Kidney (tissue), 14 donors: ENCODE results near the gene UPB1. TPM values are rescaled to one million over a fixed set of nuclear protein-coding genes. Genes with fewer than 3 reads are reported as not detected.
A peak's percentile ranks its signal among the peaks of the same experiment; 100 is the strongest.

ENCODE experiments used
- DNase-seq, 5 donors: peaks; one replicate each; pipeline ENCODE4 v3.0.0-alpha.2; 2013 to 2020
- FAIRE-seq: peaks from 2 replicates; lab custom pipeline; 2012; peaks lifted over from hg19 to GRCh38; lab: Jason Lieb, UNC
- H3K27ac ChIP-seq, 2 donors: one replicate each; pipeline ENCODE4 v1.7.0; 2013; ENCODE audit warnings: low read depth in 2 of 2, low read length in 2 of 2, inconsistent platforms in 1 of 2
- H3K27me3 ChIP-seq: one replicate; pipeline ENCODE4 v1.7.1; 2013; ENCODE audit warnings: low read length, inconsistent platforms; ENCODE audit not compliant: control insufficient read depth, insufficient read depth
- H3K36me3 ChIP-seq, 3 donors: one replicate each; pipeline versions ENCODE4 v1.7.0 to v1.7.1; 2013; ENCODE audit warnings: low read length in 3 of 3, control low read depth in 1 of 3, inconsistent platforms in 1 of 3; ENCODE audit not compliant: insufficient read depth in 3 of 3, control insufficient read depth in 2 of 3
- H3K4me1 ChIP-seq, 3 donors: one replicate each; pipeline versions ENCODE4 v1.7.0 to v1.7.1; 2013; ENCODE audit warnings: low read length in 3 of 3, inconsistent platforms in 1 of 3, low read depth in 1 of 3; ENCODE audit not compliant: control insufficient read depth in 2 of 3, insufficient read depth in 2 of 3
- H3K4me3 ChIP-seq, 3 donors: one replicate each; pipeline versions ENCODE4 v1.7.0 to v1.8.1; 2013; ENCODE audit warnings: low read length in 3 of 3, control low read depth in 1 of 3, inconsistent platforms in 1 of 3
- H3K9ac ChIP-seq, 3 donors: one replicate each; pipeline versions ENCODE4 v1.7.0 to v1.7.1; 2013; ENCODE audit warnings: low read length in 3 of 3, control low read depth in 1 of 3, inconsistent platforms in 1 of 3
- H3K9me3 ChIP-seq, 3 donors: one replicate each; pipeline versions ENCODE4 v1.7.0 to v1.7.1; 2013; ENCODE audit warnings: low read length in 3 of 3, control low read depth in 1 of 3, inconsistent platforms in 1 of 3; ENCODE audit not compliant: control insufficient read depth in 2 of 3, insufficient read depth in 1 of 3
- intact Hi-C: fragments of 100-400 bp; cut with DNase I; formaldehyde crosslinking; loops from one replicate; pipeline ENCODE4 v1.11.1; 2022
- polyA plus RNA-seq: library from polyadenylated mRNA; stranded (reverse); fragments of 350-450 nt; fragmentation: Illumina TruSeq; extraction: RNeasy Lipid Tissue Mini Kit (QIAGEN cat#74804); gene quantifications from one replicate; pipeline ENCODE4 v1.2.3, GENCODE V29; 2014; ENCODE audit warnings: low read depth, low replicate concordance; ENCODE audit not compliant: insufficient read depth
- total RNA-seq: library from RNA; stranded (reverse); fragmentation: NEBNext Ultra II Directional; extraction: Animal tissue kit (Norgen Biotek cat#: 25700); gene quantifications from one replicate; pipeline ENCODE4 v1.2.1, GENCODE V29; 2021
- TF ChIP-seq, protein P1 (sequence below): IDR thresholded peaks from 3 replicates; pipeline ENCODE4 v1.5.1; 2012; ENCODE audit warnings: mild to moderate bottlenecking, moderate library complexity, borderline replicate concordance; ENCODE audit not compliant: insufficient read depth; ENCODE audit errors: extremely low read depth
- donor health status: control.
- donor health status: control.
- donor health status: control.
- donor health status: control.
- donor health status: control.
- donor health status: DM: yes; HTN: yes; CAD: no.
- donor health status: Normal renal cell carcinoma (clear cell type).

Gene UPB1
- total and polyA plus RNA-seq, 2 donors from 2014 or later: 1.0 to 64.6 TPM

DNA sequence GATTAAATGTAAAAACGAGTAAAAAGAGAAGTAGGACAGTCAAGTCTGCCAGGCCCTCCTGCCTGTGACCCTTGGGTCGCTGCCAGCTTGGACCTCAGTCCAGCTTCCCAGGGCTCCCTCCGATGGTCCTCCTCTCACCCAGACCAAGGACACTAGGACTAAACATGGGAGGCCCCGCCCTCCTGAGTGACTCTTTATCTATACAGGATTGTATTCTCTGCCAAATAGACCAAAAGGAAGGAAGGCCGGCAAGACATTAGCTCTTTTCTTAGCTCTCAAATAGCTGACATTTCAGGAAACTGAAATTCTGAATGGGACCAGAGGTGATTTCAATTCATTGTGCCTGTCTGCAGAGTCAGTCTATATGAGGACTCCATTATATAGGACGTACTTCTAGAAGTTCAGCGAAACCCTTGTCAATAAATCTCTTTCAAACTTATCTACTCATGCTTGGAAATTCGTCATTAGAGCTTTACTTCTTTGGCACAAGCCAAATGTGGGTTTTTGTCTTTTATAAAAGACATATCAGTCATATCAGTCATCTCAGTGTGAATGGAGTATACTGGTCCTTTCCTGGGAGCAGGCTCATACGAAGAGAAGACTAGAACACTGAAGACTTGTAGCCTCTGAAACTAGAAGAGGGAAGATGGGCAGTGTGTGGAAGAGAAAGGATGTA is 39.2 kb upstream of the UPB1 start:
- intact Hi-C loops: no loop called here
- peak in 2 of 5 donors; percentile 31 to 51 for DNase-seq
- FAIRE-seq: no peak
- Histone ChIP-seq H3K4me3 (no peak overlapping the region), H3K9ac (no peak overlapping the region), H3K36me3 (no peaks in the 10 kb centered on the region), H3K4me1 (peaks cover 0 to 8% (median 6%) of the 10 kb centered on the region in 3 donors), H3K27me3 (no peaks in the 10 kb centered on the region), H3K27ac (no peak overlapping the region), H3K9me3 (no peaks in the 10 kb centered on the region)
- TF ChIP-seq, protein P1, sequence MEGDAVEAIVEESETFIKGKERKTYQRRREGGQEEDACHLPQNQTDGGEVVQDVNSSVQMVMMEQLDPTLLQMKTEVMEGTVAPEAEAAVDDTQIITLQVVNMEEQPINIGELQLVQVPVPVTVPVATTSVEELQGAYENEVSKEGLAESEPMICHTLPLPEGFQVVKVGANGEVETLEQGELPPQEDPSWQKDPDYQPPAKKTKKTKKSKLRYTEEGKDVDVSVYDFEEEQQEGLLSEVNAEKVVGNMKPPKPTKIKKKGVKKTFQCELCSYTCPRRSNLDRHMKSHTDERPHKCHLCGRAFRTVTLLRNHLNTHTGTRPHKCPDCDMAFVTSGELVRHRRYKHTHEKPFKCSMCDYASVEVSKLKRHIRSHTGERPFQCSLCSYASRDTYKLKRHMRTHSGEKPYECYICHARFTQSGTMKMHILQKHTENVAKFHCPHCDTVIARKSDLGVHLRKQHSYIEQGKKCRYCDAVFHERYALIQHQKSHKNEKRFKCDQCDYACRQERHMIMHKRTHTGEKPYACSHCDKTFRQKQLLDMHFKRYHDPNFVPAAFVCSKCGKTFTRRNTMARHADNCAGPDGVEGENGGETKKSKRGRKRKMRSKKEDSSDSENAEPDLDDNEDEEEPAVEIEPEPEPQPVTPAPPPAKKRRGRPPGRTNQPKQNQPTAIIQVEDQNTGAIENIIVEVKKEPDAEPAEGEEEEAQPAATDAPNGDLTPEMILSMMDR: no peak

DNA sequence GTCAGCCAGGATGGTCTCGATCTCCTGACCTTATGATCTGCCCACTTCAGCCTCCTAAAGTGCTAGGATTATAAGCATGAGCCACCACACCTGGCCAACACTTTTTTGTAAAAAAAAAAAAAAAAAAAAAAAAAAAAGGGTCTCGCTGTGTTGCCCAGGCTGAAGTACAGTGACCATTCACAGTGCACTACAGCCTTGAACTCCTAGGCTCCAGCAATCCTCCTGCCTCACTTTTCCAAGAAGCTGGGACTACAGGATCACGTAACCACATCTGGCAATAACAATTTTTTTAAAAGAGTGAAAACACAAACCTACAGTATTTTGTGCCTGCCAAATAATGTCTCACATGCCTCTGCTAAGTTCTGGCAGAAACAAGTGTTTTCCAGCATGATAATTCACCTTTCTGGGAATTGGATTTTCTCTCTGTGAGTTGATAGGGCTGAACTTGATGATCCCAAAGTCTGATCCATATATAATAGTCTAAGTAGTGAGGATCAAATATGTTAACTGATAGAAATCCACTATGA is 37.2 kb upstream of the UPB1 start:
- Histone ChIP-seq H3K9me3 (no peaks in the 10 kb centered on the region), H3K36me3 (no peaks in the 10 kb centered on the region), H3K4me3 (no peak overlapping the region), H3K9ac (no peak overlapping the region), H3K27ac (no peak overlapping the region), H3K27me3 (no peaks in the 10 kb centered on the region), H3K4me1 (peaks cover 0 to 8% (median 7%) of the 10 kb centered on the region in 3 donors)
- DNase-seq (no peak), FAIRE-seq (no peak)
- TF ChIP-seq, protein P1: no peak
- intact Hi-C loops: no loop called here

DNA sequence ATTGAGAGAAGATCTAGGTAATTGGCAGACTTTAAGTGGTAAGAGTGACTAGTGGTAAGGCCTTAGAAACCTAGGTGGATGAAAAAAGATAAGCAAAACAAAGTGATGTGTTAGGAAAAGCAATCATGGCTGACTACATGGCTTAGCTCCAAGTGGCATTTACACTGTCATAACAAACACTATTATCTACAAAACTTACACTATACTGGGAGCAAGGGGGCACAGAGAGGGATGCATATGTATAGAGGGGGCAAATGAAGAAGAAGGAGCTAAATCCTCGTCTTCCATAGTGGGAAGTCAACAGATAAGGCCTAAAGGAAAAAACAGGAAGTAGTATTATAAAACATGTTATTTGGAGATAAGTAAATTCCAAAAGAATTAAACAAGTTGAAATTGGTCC is 35.2 kb upstream of the UPB1 start:
- Histone ChIP-seq H3K4me1 (peaks cover 0 to 8% (median 7%) of the 10 kb centered on the region in 3 donors), H3K27me3 (no peaks in the 10 kb centered on the region), H3K36me3 (no peaks in the 10 kb centered on the region), H3K9me3 (no peaks in the 10 kb centered on the region), H3K9ac (no peak overlapping the region), H3K27ac (no peak overlapping the region), H3K4me3 (no peak overlapping the region)
- intact Hi-C loops: no loop called here
- TF ChIP-seq, protein P1: no peak
- no peak for FAIRE-seq
- DNase-seq: no peak
